HS-5 (cell line): ENCODE data around the gene PRDM12.

Source experiments
- DNase-seq: peaks from one replicate; pipeline ENCODE4 v3.0.0-alpha.2; 2012; ENCODE audit warnings: low read depth

Gene PRDM12

DNA sequence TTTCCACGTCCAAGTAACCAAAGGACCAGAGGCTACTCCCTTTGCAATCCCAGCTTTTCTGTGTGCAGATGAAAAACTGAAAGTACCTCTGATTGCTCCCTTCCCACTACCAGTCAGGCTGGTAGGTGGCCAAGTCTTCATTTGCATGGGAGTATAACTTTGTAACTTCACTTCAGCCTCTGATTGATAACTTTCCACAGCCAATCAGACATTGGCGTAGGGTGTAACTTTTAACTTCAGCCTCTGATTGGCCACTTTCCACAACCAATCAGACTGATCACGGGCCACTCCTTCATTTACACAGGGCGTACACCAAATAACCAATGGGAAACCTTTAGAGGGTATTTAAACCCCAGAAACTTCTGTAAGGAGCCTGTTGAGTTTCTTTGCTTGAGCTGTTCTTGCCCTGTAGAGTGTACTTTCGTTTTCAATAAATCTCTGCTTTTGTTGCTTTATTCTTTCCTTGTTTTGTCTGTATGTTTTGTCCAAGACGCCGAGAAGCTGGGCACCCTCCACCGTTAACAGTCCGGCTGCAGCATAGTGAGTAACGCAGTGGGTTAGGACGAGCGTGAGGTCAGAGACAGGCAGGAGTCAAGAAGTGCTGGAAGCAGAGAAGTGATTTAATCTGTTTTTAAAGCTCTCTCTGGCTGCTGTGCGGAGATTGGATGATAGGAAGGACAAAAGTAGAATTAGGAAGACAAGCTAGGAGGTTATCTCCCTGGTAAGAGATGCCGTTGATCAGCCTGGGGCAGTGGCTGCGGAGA is 25.7 kb downstream of the PRDM12 start:
- peak; percentile 96 for DNase-seq

DNA sequence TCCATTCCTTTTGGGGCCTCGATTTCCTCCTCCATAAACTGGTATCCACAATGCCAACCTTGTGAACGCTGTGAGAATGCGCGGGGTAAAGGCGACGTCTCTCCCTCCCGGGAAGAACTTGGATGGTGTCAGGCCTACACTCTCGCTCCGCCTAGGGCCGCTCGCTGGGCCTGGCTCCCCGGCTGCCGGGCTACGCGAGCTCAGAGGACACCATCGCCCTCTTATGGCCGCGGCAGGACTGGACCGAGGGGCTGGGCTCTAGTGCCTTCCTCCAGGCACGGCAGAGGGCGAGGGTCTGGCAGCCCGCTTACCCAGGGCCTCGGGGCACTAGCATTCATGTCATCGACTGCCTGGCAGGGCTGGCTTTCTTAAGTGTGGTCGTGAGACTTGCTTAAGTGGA is 27.9 kb downstream of the PRDM12 start:
- DNase-seq, result no peak

DNA sequence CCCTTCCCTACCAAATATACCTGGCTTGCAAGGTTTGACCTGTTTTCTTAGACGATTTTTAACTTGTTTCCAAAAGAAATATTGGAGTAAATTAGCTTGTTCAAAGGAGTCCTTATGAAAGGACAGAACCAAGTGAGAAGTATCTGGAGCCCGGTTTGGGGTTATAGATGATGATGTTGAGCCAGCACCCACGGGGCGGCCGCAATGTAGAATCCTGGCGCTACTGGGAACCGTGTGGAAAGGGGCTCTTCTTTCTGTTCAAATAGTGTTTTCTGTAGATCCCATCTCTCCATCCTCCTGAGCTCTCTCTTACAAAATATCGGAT is 28.7 kb downstream of the PRDM12 start:
- no peak for DNase-seq

DNA sequence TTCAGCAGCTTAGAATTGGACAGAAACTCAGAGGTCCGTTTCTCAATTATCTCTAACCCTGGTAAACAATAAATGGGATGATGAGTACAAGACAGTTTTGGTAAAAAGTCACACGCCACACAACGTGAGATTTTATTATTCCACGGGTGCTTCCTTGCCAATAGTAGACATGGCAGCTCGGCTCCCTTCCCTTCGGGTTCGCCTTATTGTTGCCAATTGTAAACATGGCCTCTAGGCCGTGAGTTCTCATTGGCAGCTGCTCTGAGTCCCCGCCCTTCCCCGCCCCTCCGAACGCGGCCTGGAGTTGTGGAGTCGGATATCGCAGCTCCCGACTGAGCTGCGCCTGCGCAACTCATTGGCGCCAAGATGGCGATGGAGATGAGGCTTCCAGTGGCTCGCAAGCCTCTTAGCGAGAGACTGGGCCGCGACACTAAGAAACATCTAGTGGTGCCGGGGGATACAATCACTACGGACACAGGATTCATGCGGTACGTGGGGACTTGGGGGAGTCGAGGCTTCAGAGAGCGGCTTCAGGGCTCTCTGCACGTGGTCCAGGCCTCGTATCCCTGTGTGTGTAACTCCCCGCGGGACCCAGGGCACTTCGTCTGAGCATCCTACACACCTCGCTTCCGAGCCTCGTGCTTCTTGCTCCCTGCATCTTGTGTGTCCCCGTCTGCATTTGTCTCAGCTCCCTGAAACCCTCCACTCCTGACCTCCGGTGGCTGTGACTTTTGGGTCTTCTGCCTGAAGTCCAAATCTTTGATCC is 29.2 kb downstream of the PRDM12 start, which contains the start of gene EXOSC2:
TSS of gene EXOSC2 (plus strand) at position 355 of the 766 bp plus-strand sequence. CDS start at position 367, 12 bp downstream.
- peak; percentile 89 for DNase-seq

DNA sequence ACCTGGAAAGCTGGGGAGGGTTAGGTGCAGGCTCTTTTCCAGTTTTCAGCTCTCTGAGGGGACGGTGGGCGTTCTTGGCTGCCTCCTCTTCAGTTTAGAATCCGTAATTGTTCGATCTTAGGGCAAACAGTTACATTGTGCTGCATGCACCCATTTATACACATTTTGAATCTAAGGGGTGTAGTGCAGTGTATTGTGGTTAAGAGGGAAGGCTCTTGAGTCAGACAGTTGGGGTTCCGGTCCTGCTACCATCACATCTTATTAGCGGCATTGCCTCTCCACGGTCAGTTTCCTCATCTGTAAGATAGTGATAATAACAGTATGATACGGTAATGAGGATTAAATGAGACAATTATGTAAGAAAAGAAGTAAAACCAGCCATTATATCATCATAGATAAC is 29.8 kb downstream of the PRDM12 start:
- no peak for DNase-seq

DNA sequence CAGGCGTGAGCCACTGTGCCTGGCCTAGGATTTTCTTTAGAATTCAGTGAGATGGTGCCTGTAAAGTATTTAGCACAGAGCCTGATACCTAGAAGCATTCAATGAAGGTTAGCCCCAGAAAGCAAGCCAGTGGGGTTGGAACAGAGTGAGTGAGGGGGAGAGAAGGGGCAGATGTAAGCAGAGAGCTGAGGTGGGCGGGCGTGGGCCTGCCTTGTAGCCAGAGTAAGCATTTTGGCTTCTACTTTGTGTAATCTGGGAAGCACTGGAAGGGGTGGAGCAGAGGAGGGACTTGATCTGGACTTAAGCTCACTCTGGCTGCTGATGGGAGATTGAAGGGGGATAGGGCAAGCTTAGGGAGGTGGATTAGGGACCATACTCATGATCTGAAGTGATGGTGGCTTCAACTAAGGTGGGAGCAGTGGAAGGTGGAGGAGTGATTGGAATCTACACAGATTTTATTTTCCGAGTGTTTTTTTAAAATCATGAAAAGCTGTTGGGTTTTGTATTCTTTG is 31.8 kb downstream of the PRDM12 start:
- DNase-seq, result no peak

DNA sequence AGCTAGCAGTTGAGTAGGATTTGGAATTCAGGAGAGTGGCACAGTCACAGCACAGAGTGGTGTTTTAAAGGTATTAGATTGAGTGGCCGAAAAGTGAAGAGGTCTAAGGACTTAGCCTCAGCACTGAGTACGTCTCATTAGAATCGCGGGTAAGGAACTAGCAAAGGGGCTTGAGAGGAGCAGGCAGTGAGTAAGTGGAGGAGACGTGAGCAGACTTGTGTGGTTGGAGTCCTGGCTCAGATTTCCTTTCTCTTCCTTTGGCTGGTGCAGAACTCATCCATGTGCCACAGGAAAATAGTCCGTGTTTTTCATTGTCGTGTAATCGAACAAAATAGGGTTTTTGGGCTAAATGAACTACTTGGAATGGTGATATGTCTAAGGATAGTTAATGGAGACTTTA is 32.6 kb downstream of the PRDM12 start:
- no peak for DNase-seq

DNA sequence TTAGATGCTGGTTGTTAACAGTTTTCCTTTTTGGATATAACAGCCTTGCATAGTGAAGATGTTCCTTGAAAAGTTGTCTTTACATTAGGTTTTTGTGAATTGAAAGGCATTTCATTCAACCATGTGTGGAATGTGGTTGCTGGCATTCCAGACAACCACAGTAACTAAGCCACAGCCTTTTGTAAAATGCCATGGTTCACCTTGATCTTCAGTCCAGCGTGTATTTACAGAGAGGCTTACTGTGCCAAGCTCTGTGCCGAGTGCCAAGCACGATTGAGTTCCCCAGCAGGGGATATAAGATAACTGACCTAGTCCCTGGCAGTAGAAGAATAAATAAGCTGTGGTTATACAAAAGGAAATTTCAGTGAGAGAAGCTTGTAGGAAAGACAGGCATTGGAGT is 34.1 kb downstream of the PRDM12 start:
- no peak for DNase-seq

DNA sequence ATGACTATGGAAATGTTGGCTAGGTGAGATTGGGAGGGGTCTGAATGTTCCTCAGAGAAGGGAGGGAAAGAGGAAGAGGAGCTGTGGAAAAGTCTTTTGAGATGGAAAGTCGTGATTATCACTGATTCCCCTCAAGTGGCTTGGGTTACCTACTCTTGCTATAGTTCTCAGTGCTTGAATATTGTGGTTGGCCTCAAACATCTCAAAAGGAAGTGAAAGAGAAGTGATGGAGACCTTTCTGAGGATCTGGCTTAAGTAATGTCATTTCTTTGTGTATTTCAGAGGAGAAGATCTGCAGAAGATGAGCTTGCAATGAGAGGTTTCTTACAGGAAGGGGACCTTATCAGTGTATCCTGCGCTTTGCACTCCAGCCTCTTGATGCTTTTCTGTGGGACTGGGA is 34.7 kb downstream of the PRDM12 start:
- DNase-seq, result no peak

DNA sequence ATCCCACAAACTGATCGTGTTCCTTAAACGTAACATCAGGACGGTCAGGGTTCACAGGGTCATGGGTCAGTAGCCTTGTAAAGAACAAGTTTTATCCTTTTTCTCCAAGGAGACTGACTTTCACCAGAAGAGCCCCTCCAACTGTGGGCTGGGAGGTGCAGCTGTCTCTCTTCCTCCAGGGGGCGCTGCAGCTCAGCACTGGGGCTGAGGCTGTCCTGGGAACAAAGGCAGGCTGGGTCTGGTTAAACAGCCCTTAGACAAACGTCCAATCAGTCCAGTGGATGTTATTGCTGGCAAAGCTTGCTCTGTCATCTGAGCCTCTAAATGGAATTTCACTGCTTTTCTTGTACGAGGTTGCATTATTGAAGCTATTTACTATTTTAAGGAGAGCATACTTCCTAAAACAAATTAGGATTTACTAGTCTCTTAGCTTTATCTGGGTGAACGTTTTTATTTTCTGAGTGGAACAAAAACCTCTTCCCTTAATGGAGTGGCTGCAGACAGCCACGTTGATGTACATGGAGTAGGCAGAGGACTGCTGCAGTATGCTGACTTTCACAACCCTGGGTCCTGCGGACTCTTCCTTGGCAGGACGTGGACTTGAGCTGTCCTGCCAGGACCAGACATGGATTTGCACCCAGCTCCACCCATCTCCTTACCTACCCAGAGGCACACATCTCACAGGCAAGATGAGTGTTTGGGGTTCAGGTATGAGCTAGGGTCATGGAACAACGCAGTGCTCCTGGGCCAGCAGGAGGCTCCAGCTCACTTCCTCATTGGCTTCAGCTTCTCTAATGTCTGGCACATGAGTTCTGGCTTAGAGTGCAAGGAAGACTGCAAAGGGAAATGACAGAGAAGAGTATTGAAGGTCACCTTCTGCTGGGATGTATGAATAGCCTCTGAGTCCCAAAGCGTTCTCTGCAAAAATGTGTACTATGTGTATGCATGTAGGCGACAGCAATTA is 36.9 kb downstream of the PRDM12 start:
- DNase-seq, result no peak

DNA sequence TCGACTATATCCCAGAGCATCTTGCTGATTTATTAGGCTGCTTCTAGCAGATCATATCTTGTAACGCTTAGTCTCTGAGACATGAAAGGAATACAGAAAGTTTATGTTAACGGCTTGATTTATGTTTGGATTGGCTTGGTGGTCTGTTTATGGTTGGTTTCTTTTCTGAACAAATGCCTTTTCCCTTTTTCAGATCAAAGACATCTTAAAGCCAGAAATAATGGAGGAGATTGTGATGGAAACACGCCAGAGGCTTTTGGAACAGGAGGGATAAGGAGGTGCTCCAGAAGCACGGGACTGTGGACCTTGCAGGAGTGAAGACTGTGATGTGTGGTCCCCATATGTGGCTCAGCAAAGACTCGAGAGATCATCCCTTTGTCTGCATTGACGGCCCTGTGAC is 39.1 kb downstream of the PRDM12 start:
- DNase-seq, result no peak

DNA sequence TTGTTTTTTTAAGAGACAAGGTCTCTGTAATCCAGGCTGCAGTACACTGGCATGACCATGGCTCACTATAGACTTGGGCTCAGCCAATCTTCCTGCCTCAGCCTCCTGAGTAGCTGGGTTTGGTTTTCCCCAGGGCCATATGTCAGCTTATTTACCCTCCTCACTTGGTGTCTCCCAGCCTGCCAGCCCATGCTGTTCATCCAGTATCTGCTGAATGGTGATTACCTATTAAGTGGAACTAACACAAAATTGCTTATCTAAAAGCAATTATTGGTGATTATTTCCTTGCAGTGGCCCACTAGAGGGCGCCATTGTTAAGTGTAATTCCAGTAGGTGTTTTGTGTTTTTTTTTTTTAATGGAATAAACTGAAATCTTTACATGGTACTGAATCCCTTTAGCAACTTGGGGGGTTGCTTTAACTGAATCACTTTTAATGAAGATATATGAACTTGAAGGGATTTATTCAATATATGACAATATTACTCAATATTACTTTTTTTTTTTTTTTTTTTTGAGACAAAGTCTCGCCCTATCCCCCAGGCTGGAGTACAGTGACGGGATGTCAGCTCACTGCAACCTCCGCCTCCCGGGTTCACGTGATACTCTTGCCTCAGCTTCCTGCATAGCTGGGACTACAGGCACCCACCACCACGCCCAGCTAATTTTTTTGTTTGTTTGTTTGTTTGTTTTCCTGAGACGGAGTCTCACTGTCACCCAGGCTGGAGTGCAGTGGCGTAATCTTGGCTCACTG is 43.0 kb downstream of the PRDM12 start:
- no peak for DNase-seq

DNA sequence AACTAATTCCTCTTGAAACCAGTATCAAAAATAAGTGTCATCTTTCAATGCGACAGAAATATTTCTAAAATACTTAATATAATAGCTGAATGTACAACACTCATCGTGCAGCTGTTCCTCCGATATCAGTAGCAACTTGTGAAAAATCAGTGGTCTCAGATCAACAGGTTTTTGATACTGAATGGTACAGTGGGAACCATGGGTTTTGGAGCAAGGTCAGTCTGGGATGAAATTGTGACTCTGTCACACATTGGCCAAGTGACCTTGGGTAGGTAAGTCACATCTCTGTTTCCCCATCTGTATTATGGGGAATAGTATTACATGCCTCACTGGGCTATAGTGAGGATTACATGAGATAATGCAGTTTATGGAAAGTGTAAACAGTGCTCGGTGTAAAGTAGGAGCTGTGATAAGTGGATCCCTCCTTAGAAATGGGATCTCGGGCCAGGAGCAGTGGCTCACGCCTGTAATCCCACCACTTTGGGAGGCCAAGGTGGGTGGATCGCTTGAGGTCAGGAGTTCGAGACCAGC is 46.5 kb downstream of the PRDM12 start:
- no peak for DNase-seq

DNA sequence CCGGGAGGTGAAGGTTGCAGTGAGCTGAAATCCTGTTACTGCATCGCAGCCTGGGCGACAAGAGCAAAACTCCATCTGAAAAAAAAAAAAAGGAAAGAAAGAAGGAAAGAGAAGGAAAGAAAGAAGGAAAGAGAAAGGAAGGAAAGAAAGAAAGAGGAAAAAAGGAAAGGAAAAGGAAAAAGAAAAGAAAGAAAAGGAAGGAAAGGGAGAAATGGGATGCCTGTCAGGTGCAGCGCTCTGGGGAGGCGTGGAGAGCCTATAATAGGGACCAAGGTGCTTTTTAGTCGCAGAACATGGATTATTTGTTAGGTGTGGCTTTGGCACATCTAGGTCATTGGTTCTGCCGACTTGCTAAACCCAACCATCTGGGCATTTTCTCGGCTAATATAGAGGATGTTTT is 47.1 kb downstream of the PRDM12 start:
- no peak for DNase-seq

DNA sequence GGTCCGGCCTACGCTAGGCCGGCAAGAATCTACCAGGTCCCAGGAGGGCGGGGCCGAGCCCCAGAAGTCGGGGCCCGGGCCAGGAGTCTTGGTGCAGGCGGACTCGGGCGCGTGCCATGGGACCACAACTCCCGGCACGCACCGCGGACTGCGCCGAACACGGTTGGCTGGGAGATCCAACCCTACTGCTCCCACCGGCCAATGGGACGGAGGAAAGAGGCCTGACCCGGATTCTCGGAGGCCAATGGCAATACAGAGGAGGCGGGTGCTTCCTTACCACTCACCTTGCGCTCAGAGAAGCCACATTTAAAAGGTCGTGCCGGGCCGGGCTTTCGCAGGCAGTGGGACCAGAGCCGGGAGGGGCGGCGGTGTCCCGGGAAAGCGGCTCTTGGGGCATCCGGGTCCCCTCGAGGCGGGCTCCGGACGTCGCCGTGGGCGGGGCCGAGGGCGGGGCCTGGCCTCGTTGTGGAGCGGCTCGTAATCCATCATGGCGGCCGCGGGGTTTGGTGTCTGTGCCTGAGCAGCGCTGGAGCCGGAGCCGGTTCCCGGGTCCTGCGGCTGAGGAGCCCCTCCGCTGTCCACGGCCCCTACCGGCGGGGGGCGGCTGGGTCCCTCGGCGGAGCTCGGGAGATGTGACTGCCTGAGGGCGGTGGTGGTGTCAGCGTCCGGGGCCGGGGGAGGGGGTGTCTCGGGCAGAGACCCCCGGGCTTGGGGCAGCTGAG is 48.3 kb downstream of the PRDM12 start:
- DNase-seq, result peak; percentile 97

DNA sequence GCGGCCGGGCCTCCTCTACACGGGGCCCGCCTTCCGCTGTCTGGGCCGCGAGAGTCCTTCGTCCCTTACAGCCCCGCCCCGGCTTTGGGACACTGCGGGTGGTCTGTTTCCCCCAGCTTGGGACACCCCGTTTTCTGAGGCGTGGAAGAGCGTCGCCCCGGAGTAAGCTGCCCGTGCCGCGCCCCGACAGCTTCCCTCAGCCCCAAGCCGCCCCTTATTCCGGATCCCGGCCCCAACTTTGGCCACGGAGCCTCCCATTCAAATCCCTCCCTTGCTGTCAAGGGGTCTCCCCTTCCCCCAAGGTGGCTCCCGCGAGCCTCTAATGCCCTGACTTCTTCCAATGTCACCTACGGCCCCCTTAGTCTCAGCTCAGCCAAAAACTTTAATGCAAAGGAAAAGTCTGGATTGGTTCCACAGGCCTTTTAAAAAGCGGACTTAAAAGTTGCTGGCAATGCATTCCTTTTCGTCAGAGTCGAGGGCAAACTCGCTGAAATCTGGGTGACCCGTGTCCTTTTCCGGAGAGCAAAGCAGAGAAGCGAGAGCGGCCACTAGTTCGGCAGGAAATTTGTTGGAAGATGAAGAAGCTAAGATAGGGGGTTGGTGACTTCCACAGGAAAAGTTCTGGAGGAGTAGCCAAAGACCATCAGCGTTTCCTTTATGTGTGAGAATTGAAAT is 49.0 kb downstream of the PRDM12 start:
- DNase-seq, result no peak

DNA sequence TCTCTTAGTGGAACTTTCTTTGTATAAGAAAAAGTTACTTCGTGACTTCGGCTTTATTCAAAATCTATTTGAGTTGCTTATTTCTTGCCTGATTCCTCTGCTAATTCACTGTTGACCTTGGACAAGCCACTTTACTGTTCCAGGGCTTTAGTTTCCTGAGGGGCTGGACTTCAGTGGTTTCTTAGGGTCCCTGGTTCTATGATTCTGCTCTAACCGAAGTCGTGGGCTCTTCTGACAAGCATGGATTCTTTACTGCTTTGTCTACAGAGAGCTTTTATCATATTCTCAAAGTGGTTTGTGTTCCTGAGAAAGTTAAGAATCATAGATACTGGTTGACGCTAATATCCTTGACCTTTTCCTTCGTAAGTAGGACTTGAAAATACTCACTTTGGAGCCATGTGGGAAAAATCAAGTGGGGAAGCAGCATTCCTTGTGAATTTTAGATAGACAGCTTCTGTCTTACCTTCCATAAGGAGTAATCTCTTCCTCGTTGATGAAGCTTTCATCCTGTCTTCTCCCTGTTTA is 50.3 kb downstream of the PRDM12 start:
- DNase-seq, result no peak

DNA sequence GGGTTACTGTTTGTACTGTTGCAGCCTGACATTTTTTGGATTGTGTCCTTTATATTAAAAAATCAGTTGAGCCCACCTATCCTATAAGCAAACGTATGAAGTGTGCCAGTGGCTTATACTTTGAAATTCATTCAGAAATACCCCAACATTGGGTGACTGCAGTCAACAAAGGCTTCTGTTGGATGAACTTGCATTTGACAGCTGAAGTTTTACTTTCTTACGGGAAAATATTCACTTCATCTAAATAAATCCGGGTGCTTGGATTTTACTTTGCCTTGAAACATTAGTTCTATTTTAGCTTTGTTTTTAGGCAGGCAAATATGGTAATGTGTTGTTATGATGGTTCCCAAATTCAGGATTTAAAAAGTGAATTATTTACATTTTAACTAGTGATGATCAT is 50.9 kb downstream of the PRDM12 start:
- DNase-seq, result no peak

DNA sequence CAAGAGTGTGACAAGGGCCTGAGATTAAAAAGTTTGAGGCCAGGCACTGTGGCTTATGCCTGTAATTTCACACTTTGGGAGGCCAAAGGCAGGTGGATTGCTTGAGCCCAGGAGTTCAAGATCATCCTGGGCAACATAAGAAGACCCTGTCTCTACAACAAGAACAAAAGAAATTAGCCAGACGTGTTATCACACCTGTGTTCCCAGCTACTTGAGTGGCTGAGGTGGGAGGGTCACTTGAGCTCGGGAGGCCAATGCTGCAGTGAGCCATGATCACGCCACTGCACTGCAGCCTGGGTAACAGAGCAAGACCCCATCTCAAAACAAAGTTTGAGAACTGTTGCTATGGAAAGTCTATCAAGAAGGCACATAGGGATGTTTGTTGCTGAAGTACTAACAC is 54.2 kb downstream of the PRDM12 start:
- no peak for DNase-seq

DNA sequence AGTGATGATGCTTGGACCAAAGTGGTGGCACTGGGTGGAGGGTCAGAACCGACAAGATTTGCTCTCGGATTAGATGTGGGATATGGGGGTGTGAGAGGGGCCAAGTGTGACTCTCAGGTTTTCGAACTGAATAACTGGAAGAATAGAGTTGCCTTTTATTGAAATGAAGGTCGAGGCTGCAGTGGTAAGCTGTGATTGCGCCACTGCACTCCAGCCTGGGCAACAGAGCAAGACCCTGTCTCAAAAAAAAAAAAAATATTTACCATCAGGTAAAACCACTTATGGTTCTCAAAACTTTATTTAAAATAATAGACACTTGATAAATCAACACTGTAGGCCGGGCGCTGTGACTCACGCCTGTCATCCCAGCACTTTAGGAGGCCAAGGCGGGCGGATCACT is 56.4 kb downstream of the PRDM12 start:
- no peak for DNase-seq
